A549 (cell line): ENCODE data around the gene PXDC1. TPM values are rescaled to one million over a fixed set of nuclear protein-coding genes. Genes with fewer than 3 reads are reported as not detected.
"Not testable (repeated sequence)": the region's sequence is repeated elsewhere in the genome, so short reads cannot be mapped to it uniquely, and the experiment has no call there.

Experiments
- ATAC-seq, 2 experiments: fragments of 200-7000 bp in 1 of 2; fragments of >200 bp in 1 of 2; cut with Nextera tagmentation in 1 of 2; cut with Tn5 transposase in 1 of 2; 3 replicates each; pipeline versions ENCODE4 v1.8.0 to v1.9.1; 2018 to 2020; ENCODE audit warnings: mild to moderate bottlenecking in 1 of 2, moderate library complexity in 1 of 2
- CTCF ChIA-PET: fragments of 300-600 bp; sonication (Branson Sonifier 250); formaldehyde crosslinking; extraction: SDS; loops from one replicate; lab custom pipeline; 2021; ENCODE audit warnings: antibody characterized with exemption, inconsistent platforms; lab: Yijun Ruan, JAX
- POLR2A ChIA-PET: fragments of 350-600 bp; formaldehyde crosslinking; extraction: SDS; loops from one replicate; lab custom pipeline; 2021; ENCODE audit warnings: antibody characterized with exemption, inconsistent platforms; lab: Yijun Ruan, JAX
- DNase-seq, 2 experiments: peaks; one replicate each; pipeline versions ENCODE4 v3.0.0 to v3.0.0-alpha.2; 2011 to 2016; ENCODE audit warnings: low read depth in 1 of 2, low spot score in 1 of 2
- FAIRE-seq: peaks from 2 replicates; lab custom pipeline; 2011; peaks lifted over from hg19 to GRCh38; lab: Jason Lieb, UNC
- H3K27ac ChIP-seq, 2 experiments: fragments of >200 bp; sonication (Bioruptor Twin); formaldehyde crosslinking; 3 replicates each; pipeline ENCODE4 v1.5.1; 2016 to 2017
- H3K4me1 ChIP-seq: fragments of >200 bp; sonication (Bioruptor Twin); formaldehyde crosslinking; 3 replicates; pipeline ENCODE4 v1.6.1; 2016
- H3K4me2 ChIP-seq: fragments of >200 bp; sonication (Bioruptor Twin); formaldehyde crosslinking; 3 replicates; pipeline ENCODE4 v1.6.1; 2016
- H3K4me3 ChIP-seq: fragments of >200 bp; sonication (Bioruptor Twin); formaldehyde crosslinking; 3 replicates; pipeline ENCODE4 v1.5.1; 2016
- H3K9me3 ChIP-seq: fragments of >200 bp; sonication (Bioruptor Twin); formaldehyde crosslinking; 3 replicates; pipeline ENCODE4 v1.6.1; 2016
- CEBPB ChIP-seq, 2 experiments: fragments of >200 bp in 1 of 2; sonication (Bioruptor Twin) in 1 of 2; formaldehyde crosslinking in 1 of 2; IDR thresholded peaks; 2 replicates each; pipeline ENCODE4 v1.6.1; 2012 to 2016
- EHMT2 ChIP-seq: fragments of 200-600 bp; sonication (generic); IDR thresholded peaks from 2 replicates; pipeline ENCODE4 v1.6.1; 2016; ENCODE audit warnings: antibody characterized with exemption, low read depth, mild to moderate bottlenecking, moderate library complexity
- ESRRA ChIP-seq: fragments of 150-350 bp; IDR thresholded peaks from 2 replicates; pipeline ENCODE4 v1.6.1; 2014; ENCODE audit warnings: mild to moderate bottlenecking, low read length, borderline replicate concordance
- FOSB ChIP-seq: fragments of 250-450 bp; sonication (Bioruptor Pico); IDR thresholded peaks from 2 replicates; pipeline ENCODE4 v1.5.0; 2020; ENCODE audit warnings: mild to moderate bottlenecking, moderate library complexity
- GATA3 ChIP-seq: IDR thresholded peaks from 2 replicates; pipeline ENCODE4 v1.6.1; 2012; ENCODE audit warnings: borderline replicate concordance
- HEYL ChIP-seq: fragments of 250-450 bp; sonication (Bioruptor Pico); IDR thresholded peaks from 2 replicates; pipeline ENCODE4 v1.8.0; 2021; ENCODE audit warnings: mild to moderate bottlenecking, moderate library complexity
- HOXB13 ChIP-seq: fragments of 250-450 bp; sonication (Bioruptor Pico); IDR thresholded peaks from 2 replicates; pipeline ENCODE4 v1.5.0; 2020; ENCODE audit warnings: low read depth, mild to moderate bottlenecking, moderate library complexity
- HOXB5 ChIP-seq: fragments of 250-450 bp; sonication (Bioruptor Pico); IDR thresholded peaks from 2 replicates; pipeline ENCODE4 v1.5.0; 2020; ENCODE audit warnings: mild to moderate bottlenecking, moderate library complexity
- JUN ChIP-seq, 2 experiments: fragments of >200 bp; sonication (Bioruptor Twin); formaldehyde crosslinking; IDR thresholded peaks; 2 replicates in 1 of 2; 3 replicates in 1 of 2; pipeline ENCODE4 v1.6.1; 2016 to 2017
- JUNB ChIP-seq: fragments of >200 bp; sonication (Bioruptor Twin); formaldehyde crosslinking; IDR thresholded peaks from 2 replicates; pipeline ENCODE4 v1.6.1; 2016
- KDM5A ChIP-seq: fragments of 200-600 bp; sonication (generic); IDR thresholded peaks from 2 replicates; pipeline ENCODE4 v1.6.1; 2016; ENCODE audit warnings: antibody characterized with exemption, mild to moderate bottlenecking
- MAZ ChIP-seq: fragments of 150-350 bp; IDR thresholded peaks from 2 replicates; pipeline ENCODE4 v1.6.1; 2014; ENCODE audit warnings: antibody characterized with exemption, low read depth, low read length, borderline replicate concordance
- POLR2AphosphoS2 ChIP-seq: conservative IDR thresholded peaks from 2 replicates; pipeline ENCODE4 v1.6.1; 2012; ENCODE audit warnings: low read length, improper control_type of control experiment, inconsistent platforms
- RARB ChIP-seq: fragments of 250-450 bp; sonication (Bioruptor Pico); IDR thresholded peaks from 2 replicates; pipeline ENCODE4 v1.8.0; 2021; ENCODE audit warnings: mild to moderate bottlenecking, moderate library complexity
- RNF2 ChIP-seq: fragments of 200-600 bp; sonication (generic); IDR thresholded peaks from 2 replicates; pipeline ENCODE4 v1.6.1; 2016; ENCODE audit warnings: low read depth, mild to moderate bottlenecking, antibody characterized with exemption, moderate library complexity, borderline replicate concordance
- TP53 ChIP-seq: fragments of 250-450 bp; sonication (Bioruptor Pico); IDR thresholded peaks from 2 replicates; pipeline ENCODE4 v1.5.0; 2021; ENCODE audit warnings: mild to moderate bottlenecking, moderate library complexity
- ZSCAN20 ChIP-seq: fragments of 250-450 bp; sonication (Bioruptor Pico); IDR thresholded peaks from 2 replicates; pipeline ENCODE4 v1.8.0; 2022; ENCODE audit warnings: mild to moderate bottlenecking, moderate library complexity
- WGBS: methylation state at CpG from one replicate; pipeline ENCODE4 v1.1.6; 2017; ENCODE audit errors: missing lambda C conversion rate; 5-methylcytosine and 5-hydroxymethylcytosine counted together
- polyA plus RNA-seq, 4 experiments: library from polyadenylated mRNA; depleted of rRNA in 3 of 4; stranded (reverse); fragments of >200 nt; fragmentation: RNase III in 1 of 4; extraction: RNeasy Plus Mini Kit Qiagen cat#74134 plus additional on column Dnase treatment in 1 of 4; gene quantifications; 2 replicates in 3 of 4; 3 replicates in 1 of 4; pipeline ENCODE4 v1.2.3, GENCODE V29; 2011 to 2017
- TF ChIP-seq, protein P1 (sequence below): fragments of 200-600 bp; sonication (generic); IDR thresholded peaks from 2 replicates; pipeline ENCODE4 v1.6.1; 2016; ENCODE audit warnings: antibody characterized with exemption, mild to moderate bottlenecking, moderate library complexity
- TF ChIP-seq, protein P2 (sequence below): IDR thresholded peaks from 2 replicates; pipeline ENCODE4 v1.6.1; 2012; ENCODE audit warnings: low read depth, borderline replicate concordance
- TF ChIP-seq, protein P3 (sequence below): fragments of 250-450 bp; sonication (Bioruptor Pico); IDR thresholded peaks from 2 replicates; pipeline ENCODE4 v1.5.0; 2020; ENCODE audit warnings: low read depth, mild to moderate bottlenecking, moderate library complexity
- TF ChIP-seq, protein P4 (sequence below): fragments of 250-450 bp; sonication (Bioruptor Pico); IDR thresholded peaks from 2 replicates; pipeline ENCODE4 v1.5.0; 2021; ENCODE audit warnings: mild to moderate bottlenecking, moderate library complexity, borderline replicate concordance
- TF ChIP-seq, protein P5 (sequence below): IDR thresholded peaks from 2 replicates; pipeline ENCODE4 v1.6.1; 2012

Gene PXDC1
- polyA plus RNA-seq, 2 of the 4 experiments (the other 2 are of a cell fraction): 2.5 to 6.6 TPM

DNA sequence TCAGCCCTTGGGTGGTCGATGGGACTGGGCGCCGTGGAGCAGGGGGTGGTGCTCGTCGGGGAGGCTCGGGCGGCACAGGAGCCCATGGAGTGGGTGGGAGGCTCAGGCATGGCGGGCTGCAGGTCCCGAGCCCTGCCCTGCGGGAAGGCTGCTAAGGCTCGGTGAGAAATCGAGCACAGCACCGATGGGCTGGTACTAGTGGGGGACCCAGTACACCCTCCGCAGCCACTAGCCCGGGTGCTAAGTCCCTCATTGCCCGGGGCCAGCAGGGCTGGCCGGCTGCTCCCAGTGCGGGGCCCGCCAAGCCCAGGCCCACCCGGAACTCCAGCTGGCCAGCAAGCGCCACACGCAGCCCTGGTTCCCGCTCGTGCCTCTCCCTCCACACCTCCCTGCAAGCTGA is 30.7 kb downstream of the PXDC1 start:
- FAIRE-seq, DNase-seq, ATAC-seq, H3K4me3 ChIP-seq, H3K4me1 ChIP-seq, H3K9me3 ChIP-seq, H3K27ac ChIP-seq, POLR2A ChIA-PET, H3K4me2 ChIP-seq: not testable (repeated sequence)
- WGBS: 100% methylated on average over 2 of the region's 24 CpGs
- CTCF ChIA-PET: interaction anchor here (0.9 to 6.4 kb wide), 4 partner anchors 12 to 441 kb away, joined by 3 to 28 read pairs (median 3); no protein-coding TSS in a partner anchor

DNA sequence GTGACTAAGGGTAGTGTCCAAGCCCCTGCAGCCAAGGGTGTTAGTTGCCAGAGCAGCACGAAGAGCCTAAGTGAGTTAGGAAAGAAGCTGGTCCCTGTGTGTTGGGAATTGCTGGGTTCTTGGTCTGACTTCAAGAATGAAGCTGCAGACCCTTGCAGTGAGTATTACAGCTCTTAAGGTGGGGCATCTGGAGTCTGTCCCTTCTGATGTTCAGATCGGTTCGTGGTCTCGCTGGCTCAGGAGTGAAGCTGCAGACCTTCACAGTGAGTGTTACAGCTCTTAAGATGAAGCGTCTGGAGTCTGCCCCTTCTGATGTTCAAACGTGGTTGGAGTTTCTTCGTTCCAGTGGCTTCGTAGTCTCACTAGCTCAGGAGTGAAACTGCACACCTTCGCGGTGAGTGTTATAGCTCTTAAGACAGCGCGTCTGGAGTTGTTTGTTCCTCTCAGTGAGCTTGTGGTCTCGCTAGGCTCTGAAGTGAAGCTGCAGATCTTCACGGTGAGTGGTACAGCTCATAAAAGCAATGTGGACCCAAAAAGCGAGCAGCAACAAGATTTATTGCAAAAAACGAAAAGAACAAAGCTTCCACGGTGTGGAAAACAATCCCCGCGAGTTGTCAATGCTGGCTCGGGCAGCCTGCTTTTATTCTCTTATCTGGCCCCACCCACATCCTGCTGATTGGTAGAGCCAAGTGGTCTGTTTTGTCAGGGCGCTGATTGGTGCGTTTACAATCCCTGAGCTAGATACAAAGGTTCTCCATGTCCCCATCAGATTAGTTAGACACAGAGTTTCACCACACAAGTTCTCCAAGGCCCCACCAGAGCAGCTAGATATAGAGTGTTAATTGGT is 31.8 kb downstream of the PXDC1 start:
- Histone ChIP-seq H3K27ac (no peak overlapping the region), H3K9me3 (0 out of 3 replicates have a peak, but pooled peaks cover 3% of the 10 kb centered on the region), H3K4me1 (no peaks in the 10 kb centered on the region), H3K4me2 (no peak overlapping the region), H3K4me3 (no peak overlapping the region)
- POLR2A ChIA-PET: no interaction called here
- CTCF ChIA-PET: interaction anchor here (0.6 to 6.4 kb wide), 5 partner anchors 8 to 440 kb away, joined by 3 to 28 read pairs (median 3); no protein-coding TSS in a partner anchor
- no peak for FAIRE-seq
- no peak for TF ChIP-seq HOXB13 (CRISPR knock-in tag)
- no peak for TF ChIP-seq JUN (IDR thresholded peaks at IDR 0.05)
- no peak for TF ChIP-seq RNF2
- no peak for TF ChIP-seq ESRRA
- no peak for TF ChIP-seq FOSB (CRISPR knock-in tag)
- TF ChIP-seq ZSCAN20 (CRISPR knock-in tag): no peak
- no peak for DNase-seq
- ATAC-seq: no peak
- 83% methylated on average over 22 of the region's 22 CpGs for WGBS

DNA sequence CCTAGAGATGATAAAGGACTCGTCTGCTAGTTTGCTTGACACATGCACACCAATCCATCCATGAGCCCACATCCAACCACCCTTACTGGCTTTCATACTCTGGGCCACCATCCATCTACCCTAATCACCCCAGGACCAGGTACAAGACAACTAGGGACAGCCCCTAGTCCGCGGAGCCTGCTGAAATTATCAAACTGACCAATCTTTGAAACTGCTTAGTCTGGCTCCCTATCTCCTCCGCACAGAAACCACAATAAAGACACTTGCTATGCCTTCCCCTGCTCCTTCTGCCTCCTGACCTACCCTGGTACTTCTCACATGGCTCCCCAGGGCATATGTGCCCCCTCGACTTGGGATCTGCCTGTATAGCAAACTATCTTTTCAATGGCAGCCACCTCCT is 33.1 kb downstream of the PXDC1 start:
- ChIA-PET CTCF (no interaction called here), POLR2A (no interaction called here)
- no peak for TF ChIP-seq POLR2AphosphoS2
- no peak for TF ChIP-seq HEYL (CRISPR knock-in tag)
- no peak for TF ChIP-seq TP53 (CRISPR knock-in tag)
- no peak for TF ChIP-seq RARB
- TF ChIP-seq, protein P1, sequence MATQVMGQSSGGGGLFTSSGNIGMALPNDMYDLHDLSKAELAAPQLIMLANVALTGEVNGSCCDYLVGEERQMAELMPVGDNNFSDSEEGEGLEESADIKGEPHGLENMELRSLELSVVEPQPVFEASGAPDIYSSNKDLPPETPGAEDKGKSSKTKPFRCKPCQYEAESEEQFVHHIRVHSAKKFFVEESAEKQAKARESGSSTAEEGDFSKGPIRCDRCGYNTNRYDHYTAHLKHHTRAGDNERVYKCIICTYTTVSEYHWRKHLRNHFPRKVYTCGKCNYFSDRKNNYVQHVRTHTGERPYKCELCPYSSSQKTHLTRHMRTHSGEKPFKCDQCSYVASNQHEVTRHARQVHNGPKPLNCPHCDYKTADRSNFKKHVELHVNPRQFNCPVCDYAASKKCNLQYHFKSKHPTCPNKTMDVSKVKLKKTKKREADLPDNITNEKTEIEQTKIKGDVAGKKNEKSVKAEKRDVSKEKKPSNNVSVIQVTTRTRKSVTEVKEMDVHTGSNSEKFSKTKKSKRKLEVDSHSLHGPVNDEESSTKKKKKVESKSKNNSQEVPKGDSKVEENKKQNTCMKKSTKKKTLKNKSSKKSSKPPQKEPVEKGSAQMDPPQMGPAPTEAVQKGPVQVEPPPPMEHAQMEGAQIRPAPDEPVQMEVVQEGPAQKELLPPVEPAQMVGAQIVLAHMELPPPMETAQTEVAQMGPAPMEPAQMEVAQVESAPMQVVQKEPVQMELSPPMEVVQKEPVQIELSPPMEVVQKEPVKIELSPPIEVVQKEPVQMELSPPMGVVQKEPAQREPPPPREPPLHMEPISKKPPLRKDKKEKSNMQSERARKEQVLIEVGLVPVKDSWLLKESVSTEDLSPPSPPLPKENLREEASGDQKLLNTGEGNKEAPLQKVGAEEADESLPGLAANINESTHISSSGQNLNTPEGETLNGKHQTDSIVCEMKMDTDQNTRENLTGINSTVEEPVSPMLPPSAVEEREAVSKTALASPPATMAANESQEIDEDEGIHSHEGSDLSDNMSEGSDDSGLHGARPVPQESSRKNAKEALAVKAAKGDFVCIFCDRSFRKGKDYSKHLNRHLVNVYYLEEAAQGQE: no peak
- TF ChIP-seq EHMT2: no peak
- no peak for TF ChIP-seq ESRRA
- TF ChIP-seq CEBPB (IDR thresholded peaks at IDR 0.05): no peak
- TF ChIP-seq, protein P2, sequence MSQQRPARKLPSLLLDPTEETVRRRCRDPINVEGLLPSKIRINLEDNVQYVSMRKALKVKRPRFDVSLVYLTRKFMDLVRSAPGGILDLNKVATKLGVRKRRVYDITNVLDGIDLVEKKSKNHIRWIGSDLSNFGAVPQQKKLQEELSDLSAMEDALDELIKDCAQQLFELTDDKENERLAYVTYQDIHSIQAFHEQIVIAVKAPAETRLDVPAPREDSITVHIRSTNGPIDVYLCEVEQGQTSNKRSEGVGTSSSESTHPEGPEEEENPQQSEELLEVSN: no peak
- TF ChIP-seq KDM5A: no peak
- TF ChIP-seq GATA3: no peak
- TF ChIP-seq JUN (IDR thresholded peaks at IDR 0.05): no peak
- no peak for TF ChIP-seq HOXB5 (CRISPR knock-in tag)
- TF ChIP-seq, protein P3, sequence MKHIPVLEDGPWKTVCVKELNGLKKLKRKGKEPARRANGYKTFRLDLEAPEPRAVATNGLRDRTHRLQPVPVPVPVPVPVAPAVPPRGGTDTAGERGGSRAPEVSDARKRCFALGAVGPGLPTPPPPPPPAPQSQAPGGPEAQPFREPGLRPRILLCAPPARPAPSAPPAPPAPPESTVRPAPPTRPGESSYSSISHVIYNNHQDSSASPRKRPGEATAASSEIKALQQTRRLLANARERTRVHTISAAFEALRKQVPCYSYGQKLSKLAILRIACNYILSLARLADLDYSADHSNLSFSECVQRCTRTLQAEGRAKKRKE (CRISPR knock-in tag): no peak
- TF ChIP-seq, protein P4, sequence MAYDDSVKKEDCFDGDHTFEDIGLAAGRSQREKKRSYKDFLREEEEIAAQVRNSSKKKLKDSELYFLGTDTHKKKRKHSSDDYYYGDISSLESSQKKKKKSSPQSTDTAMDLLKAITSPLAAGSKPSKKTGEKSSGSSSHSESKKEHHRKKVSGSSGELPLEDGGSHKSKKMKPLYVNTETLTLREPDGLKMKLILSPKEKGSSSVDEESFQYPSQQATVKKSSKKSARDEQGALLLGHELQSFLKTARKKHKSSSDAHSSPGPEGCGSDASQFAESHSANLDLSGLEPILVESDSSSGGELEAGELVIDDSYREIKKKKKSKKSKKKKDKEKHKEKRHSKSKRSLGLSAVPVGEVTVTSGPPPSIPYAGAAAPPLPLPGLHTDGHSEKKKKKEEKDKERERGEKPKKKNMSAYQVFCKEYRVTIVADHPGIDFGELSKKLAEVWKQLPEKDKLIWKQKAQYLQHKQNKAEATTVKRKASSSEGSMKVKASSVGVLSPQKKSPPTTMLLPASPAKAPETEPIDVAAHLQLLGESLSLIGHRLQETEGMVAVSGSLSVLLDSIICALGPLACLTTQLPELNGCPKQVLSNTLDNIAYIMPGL (CRISPR knock-in tag): no peak
- TF ChIP-seq, protein P5, sequence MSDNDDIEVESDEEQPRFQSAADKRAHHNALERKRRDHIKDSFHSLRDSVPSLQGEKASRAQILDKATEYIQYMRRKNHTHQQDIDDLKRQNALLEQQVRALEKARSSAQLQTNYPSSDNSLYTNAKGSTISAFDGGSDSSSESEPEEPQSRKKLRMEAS: no peak
- no peak for TF ChIP-seq MAZ
- no peak for TF ChIP-seq FOSB (CRISPR knock-in tag)
- no peak for TF ChIP-seq JUNB
- Histone ChIP-seq H3K4me1 (no peaks in the 10 kb centered on the region), H3K4me2 (no peak overlapping the region), H3K4me3 (no peak overlapping the region), H3K27ac (no peak overlapping the region), H3K9me3 (0 out of 3 replicates have a peak, but pooled peaks cover 3% of the 10 kb centered on the region)
- WGBS: 86% methylated on average over 5 of the region's 5 CpGs
- DNase-seq (no peak), FAIRE-seq (no peak), ATAC-seq (no peak)
